ENCODE measurements around the gene NCOA6. TPM values are rescaled to one million over a fixed set of nuclear protein-coding genes. Genes with fewer than 3 reads are reported as not detected.
"Not testable (repeated sequence)": the region's sequence is repeated elsewhere in the genome, so short reads cannot be mapped to it uniquely, and the experiment has no call there.

NCOA6 gene
- total RNA-seq, 1 experiment from 2014 or later = 4.7 TPM

DNA sequence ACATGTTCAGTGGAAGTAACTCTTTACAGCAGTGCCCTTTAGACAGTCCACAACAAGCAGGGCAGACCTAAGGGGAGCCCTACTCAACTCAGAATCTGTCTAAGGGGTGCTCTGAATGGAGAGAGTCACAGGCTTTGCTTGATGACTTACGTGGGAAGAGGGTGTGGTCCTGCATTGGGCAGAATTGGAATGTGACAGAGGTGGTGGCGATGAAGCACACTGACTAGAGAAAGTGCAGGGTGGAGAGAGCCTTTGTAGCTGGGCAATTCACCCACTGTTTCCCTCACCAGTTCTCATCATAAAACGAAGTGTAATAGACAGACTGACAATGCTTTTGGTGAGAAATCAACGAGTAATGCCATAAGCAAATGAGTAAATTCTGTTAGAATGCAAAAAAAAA, 110.1 kb downstream of the NCOA6 start:
- no peak overlapping the region for H3K27ac ChIP-seq
- H3K4me3 ChIP-seq = no peak overlapping the region
- no peak for DNase-seq (ENCODE audit: low read depth in 1 of 2, low spot score in 2 of 2)
- peaks cover 16% of the 10 kb centered on the region for H3K4me1 ChIP-seq (replicated peaks)
- no peaks in the 10 kb centered on the region for H3K27me3 ChIP-seq (replicated peaks)
- H3K9me3 ChIP-seq (replicated peaks) = no peaks in the 10 kb centered on the region
- peaks cover 52% of the 10 kb centered on the region for H3K36me3 ChIP-seq

DNA sequence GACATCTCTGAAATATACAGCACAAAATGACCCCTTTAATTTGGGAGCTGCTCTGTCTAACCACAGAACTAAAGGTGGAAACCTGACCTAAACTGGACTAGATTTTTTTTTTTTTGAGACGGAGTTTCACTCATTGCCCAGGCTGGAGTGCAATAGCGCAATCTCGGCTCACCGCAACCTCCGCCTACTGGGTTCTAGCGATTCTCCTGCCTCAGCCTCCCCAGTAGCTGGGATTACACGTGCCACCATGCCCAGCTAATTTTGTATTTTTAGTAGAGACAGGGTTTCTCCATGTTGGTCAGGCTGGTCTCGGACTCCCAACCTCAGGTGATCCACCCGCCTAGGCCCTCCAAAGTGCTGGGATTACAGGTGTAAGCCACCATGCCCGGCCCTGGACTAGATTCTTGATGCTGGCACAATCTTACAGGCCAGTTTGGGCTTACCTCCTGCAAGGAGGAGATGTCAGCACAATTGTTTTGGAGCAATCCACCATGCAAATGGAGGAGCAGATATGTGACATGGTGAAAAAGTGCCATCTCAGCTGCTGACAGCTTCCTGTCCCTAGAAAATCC, 111.4 kb downstream of the NCOA6 start:
- not testable (repeated sequence) for DNase-seq (ENCODE audit: low read depth in 1 of 2, low spot score in 2 of 2); H3K4me3 ChIP-seq; H3K27me3 ChIP-seq (replicated peaks); H3K9me3 ChIP-seq (replicated peaks); H3K27ac ChIP-seq
- peaks cover 16% of the 10 kb centered on the region for H3K4me1 ChIP-seq (replicated peaks)
- peaks cover 52% of the 10 kb centered on the region for H3K36me3 ChIP-seq

DNA sequence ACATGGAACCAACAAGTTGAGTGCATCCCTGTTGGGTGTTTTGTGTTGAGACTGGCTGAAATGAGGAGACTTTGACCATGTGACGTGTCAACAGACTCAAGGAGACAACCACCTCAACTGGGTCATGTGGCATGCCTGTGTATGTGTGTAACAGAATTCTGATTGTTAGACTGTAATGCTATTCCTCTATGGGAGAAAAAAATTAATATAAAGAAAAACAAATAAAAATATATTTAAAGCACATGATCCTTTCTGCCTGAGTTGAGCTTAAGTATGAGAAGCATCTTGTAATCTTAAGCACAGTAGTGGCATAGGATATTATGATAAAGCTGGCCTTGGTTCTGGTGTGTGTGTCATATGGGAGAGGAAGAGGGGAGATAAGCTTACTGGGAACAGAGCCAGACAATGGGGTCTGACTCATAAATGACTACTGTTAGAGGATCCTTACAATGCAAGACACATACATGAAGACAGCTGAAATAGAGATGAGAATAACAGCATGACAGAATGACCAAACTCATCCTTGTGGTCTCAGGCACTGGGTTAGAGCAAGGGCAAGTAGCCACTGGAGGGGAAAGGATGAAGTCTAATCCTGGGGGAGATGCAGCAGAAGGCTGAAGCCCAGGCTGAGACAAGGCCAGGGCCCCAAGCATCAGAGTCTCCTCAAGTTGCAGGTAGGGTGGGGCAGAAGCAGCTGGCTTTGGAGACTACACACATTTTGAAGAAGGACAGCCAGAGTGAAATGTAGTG, 112.1 kb downstream of the NCOA6 start:
- Histone ChIP-seq H3K4me1 (replicated peaks) (peaks cover 16% of the 10 kb centered on the region), H3K27me3 (replicated peaks) (no peaks in the 10 kb centered on the region), H3K27ac (no peak overlapping the region), H3K4me3 (no peak overlapping the region), H3K36me3 (peaks cover 47% of the 10 kb centered on the region), H3K9me3 (replicated peaks) (no peaks in the 10 kb centered on the region)
- peak; percentile 88 to 93 for DNase-seq (ENCODE audit: low read depth in 1 of 2, low spot score in 2 of 2)

DNA sequence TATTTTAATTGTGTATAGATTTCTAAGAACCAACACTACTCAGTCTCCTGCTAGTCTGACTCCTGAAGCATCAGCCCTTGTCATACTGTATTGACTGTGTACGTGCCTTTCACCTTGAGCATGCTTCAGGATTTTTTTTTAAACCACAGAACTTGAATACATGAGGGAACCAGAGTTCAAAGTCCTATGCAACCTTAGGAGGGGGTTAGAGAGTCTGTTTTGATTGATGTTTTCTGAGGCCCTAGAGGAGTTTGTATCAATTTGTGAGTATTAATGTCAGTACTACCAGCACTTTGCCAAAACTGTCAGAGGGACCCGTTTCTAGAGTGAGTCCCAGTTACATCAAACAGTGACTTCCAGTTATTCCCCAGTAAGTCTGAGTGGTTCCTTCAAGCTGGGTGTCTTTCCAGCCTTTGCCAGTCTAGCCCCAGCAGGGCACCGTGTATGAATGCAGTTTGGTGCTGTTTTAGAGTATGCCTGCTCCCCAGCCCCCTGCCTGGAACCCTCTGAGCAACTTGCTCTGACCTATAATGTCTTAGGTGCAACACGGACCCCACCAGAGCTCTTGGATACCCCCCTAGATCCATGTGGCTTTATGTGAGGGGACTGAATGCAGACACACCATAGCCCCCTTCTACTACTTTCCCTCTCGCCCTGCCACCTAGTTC, 112.8 kb downstream of the NCOA6 start:
- Histone ChIP-seq H3K36me3 (peaks cover 42% of the 10 kb centered on the region), H3K27ac (no peak overlapping the region)

DNA sequence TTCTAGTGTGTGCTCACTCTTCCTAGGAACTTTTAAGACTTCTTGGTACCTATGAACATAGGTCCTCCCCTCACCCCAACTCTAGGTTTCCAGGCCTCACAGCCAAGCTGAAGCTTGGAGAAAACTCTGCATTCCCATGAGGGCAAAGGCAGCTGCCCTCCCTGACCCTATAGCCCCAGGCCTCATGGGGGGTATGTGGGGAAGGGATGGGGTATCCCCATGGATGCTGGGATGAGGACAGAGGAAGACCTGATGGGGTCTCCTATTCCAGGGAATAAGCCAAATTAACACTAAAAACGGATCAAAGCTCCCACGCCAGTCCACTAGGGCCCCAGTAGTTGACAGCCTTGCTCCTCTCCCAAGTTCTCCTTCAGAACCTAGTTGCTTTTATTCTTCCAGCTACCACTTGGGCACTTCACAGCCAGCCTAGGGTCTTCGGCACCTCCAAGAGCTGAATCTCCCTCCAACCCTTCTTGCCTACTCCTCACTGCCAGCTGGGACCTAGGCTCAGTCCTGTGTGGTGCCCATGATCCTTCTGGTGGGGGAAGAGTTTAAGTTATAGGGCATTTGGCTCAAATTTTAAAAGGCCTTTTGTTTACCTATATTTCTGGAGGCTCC, 113.5 kb downstream of the NCOA6 start:
- Histone ChIP-seq H3K27ac (no peak overlapping the region), H3K4me3 (no peak overlapping the region), H3K36me3 (peaks cover 35% of the 10 kb centered on the region), H3K4me1 (replicated peaks) (peaks cover 16% of the 10 kb centered on the region), H3K9me3 (replicated peaks) (no peaks in the 10 kb centered on the region), H3K27me3 (replicated peaks) (no peaks in the 10 kb centered on the region)
- DNase-seq (ENCODE audit: low read depth in 1 of 2, low spot score in 2 of 2) = no peak

More for the DNA sequence above, 112.8 kb downstream of the NCOA6 start:
- no peaks in the 10 kb centered on the region for H3K9me3 ChIP-seq (replicated peaks)
- DNase-seq (ENCODE audit: low read depth in 1 of 2, low spot score in 2 of 2) = no peak
- H3K4me1 ChIP-seq (replicated peaks) = peaks cover 16% of the 10 kb centered on the region
- no peak overlapping the region for H3K4me3 ChIP-seq
- no peaks in the 10 kb centered on the region for H3K27me3 ChIP-seq (replicated peaks)

DNA sequence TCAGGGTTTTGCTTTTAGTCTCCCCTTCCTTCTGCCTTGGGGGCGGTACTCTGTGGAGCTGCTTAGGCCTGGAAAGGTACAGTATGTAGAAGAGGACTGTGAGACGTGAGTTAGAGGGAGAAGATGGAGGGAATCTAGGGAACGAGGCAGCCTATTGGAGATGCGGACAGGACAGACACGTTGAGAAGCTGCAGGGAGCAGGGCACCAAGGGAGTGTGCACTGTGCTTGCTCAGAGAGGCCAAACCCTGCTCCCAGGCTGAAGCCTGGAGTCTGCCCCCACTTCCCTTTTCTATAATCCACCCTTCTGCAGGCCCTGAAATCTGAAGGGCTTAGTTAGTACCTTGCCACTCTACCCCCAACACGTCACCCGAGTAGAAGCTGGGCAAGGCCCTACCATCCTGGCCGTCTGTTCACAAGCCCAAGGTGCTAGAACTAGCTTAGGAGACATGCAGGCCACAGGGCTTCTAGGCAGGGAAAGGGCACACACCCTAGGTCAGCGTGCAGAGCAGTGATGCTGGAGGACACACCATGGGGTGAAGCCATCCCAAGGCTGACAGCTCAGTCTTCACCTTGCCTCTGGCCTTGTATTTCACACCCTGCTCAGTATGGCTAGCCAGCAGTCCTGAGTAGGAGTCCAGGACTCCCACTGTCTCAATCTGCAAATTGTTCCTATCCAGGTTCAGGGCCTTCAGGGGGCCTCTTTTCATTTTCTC, 114.4 kb downstream of the NCOA6 start:
- Histone ChIP-seq H3K9me3 (replicated peaks) (no peaks in the 10 kb centered on the region), H3K36me3 (peaks cover 34% of the 10 kb centered on the region), H3K4me3 (no peak overlapping the region), H3K27ac (no peak overlapping the region), H3K27me3 (replicated peaks) (no peaks in the 10 kb centered on the region), H3K4me1 (replicated peaks) (peaks cover 16% of the 10 kb centered on the region)
- DNase-seq (ENCODE audit: low read depth in 1 of 2, low spot score in 2 of 2) = no peak

DNA sequence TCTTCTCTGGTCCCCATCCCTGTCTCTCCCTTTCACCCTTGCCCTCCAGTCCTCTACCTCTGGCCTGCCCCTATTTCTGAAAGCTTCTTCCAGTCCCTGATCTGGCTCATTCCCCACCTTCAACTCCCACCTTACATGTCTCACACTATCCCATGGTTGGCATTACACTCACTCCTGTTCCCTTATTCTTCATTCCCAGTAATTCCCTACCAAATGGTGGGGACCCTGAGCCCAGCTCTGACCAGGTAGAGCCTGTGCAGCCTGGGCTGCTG, 114.9 kb downstream of the NCOA6 start:
- Histone ChIP-seq H3K4me1 (replicated peaks) (peaks cover 16% of the 10 kb centered on the region), H3K4me3 (no peak overlapping the region), H3K36me3 (peaks cover 33% of the 10 kb centered on the region), H3K27me3 (replicated peaks) (no peaks in the 10 kb centered on the region), H3K9me3 (replicated peaks) (no peaks in the 10 kb centered on the region), H3K27ac (no peak overlapping the region)
- no peak for DNase-seq (ENCODE audit: low read depth in 1 of 2, low spot score in 2 of 2)

DNA sequence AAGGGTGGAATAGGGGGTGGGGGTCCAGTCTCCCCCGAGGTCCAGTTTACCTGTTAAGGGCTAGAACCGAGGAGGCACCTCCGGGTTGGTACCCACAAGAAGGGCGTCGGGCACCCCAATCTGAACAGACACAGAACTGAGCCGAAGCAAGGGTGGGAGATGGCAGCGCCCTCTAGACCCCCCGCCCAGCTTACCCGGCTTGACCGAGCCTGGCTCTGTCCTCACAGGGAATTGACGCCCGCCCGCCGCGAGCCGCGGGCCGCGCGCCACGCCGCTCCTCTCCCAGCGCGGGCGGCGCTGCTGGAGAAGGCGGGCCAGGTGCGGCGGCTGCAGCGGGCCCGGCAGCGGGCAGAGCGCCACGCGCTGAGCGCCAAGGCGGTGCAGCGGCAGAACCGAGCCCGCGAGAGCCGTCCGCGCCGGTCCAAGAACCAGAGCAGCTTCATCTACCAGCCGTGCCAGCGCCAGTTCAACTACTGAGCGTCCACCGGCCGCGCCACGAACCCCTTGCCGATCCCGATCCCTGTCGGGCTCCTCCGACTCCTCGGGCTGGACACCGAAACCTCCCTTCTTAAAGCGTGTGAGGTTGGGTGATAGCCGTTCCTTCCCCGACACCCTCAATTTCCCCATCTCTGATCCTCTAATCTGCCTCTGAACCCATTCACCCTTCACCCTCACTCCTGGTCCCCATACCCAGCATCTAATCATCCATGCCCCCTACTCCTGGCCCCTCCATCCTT, 115.5 kb downstream of the NCOA6 start:
- H3K4me3 ChIP-seq = peak overlapping the region; percentile 23
- no peaks in the 10 kb centered on the region for H3K9me3 ChIP-seq (replicated peaks)
- peak; percentile 44 to 48 for DNase-seq (ENCODE audit: low read depth in 1 of 2, low spot score in 2 of 2)
- H3K4me1 ChIP-seq (replicated peaks) = peaks cover 18% of the 10 kb centered on the region
- H3K27me3 ChIP-seq (replicated peaks) = no peaks in the 10 kb centered on the region
- peaks cover 28% of the 10 kb centered on the region for H3K36me3 ChIP-seq
- H3K27ac ChIP-seq = no peak overlapping the region

DNA sequence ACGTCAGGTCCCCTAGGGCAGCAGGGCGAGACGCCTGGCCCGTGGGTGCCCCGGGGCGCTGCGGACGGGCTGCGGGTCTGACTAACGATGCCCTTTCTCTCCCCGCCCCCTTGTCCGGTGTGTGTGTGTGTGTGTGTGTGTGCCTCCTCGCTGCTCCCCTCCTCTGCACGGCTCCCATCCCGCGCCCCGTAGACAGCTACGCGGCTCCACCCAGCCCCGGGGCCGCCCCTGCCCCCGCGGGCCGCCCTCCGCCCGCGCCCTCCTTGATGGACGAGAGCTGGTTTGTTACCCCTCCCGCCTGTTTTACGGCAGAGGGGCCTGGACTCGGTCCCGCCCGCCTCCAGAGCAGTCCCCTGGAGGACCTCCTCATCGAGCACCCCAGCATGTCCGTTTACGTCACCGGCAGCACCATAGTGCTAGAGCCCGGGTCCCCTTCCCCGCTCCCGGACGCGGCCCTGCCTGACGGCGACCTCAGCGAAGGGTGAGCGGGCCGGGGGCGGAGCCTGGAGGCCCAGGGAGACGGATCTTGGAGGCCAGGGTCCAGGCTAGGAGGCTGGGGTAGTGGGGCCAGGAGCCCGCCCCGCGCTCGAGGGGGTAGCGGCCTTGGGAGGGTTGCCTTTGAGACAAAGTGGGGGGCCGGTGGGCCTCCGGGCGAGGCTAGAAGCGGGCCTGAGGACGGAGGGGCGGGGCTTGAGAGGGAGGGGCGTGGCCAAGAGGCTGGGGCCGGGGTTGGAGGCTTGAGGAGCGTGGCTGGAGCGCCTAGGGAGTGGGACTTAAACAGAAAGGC, 116.2 kb downstream of the NCOA6 start:
- Histone ChIP-seq H3K27ac (no peak overlapping the region), H3K4me1 (replicated peaks) (peaks cover 22% of the 10 kb centered on the region), H3K4me3 (peak overlapping the region; percentile 23), H3K36me3 (peaks cover 24% of the 10 kb centered on the region), H3K27me3 (replicated peaks) (no peaks in the 10 kb centered on the region), H3K9me3 (replicated peaks) (no peaks in the 10 kb centered on the region)
- peak in 1 of 2 experiments; percentile 55 for DNase-seq (ENCODE audit: low read depth in 1 of 2, low spot score in 2 of 2)

DNA sequence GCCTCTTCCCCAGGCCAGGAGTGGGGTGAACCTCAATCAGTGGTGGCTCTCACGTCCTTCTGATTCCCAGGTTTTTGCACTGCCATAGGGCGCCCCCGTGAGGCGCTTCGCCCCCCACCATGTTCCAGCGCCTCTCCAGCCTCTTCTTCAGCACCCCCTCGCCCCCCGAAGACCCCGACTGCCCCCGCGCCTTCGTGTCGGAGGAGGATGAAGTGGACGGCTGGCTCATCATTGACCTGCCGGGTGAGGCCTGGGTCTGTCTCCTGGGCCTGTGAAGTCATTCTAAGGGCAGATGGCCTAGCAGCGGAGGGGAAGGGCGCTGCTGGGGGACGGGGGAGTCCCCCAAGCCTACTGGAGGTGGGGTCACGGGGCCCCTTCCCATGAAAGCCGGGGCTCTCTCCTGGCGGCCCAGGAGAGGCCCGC, 116.8 kb downstream of the NCOA6 start:
- Histone ChIP-seq H3K36me3 (peaks cover 22% of the 10 kb centered on the region), H3K4me1 (replicated peaks) (peaks cover 17% of the 10 kb centered on the region), H3K4me3 (no peak overlapping the region), H3K27ac (no peak overlapping the region), H3K27me3 (replicated peaks) (no peaks in the 10 kb centered on the region), H3K9me3 (replicated peaks) (no peaks in the 10 kb centered on the region)
- peak in 1 of 2 experiments; percentile 47 for DNase-seq (ENCODE audit: low read depth in 1 of 2, low spot score in 2 of 2)

DNA sequence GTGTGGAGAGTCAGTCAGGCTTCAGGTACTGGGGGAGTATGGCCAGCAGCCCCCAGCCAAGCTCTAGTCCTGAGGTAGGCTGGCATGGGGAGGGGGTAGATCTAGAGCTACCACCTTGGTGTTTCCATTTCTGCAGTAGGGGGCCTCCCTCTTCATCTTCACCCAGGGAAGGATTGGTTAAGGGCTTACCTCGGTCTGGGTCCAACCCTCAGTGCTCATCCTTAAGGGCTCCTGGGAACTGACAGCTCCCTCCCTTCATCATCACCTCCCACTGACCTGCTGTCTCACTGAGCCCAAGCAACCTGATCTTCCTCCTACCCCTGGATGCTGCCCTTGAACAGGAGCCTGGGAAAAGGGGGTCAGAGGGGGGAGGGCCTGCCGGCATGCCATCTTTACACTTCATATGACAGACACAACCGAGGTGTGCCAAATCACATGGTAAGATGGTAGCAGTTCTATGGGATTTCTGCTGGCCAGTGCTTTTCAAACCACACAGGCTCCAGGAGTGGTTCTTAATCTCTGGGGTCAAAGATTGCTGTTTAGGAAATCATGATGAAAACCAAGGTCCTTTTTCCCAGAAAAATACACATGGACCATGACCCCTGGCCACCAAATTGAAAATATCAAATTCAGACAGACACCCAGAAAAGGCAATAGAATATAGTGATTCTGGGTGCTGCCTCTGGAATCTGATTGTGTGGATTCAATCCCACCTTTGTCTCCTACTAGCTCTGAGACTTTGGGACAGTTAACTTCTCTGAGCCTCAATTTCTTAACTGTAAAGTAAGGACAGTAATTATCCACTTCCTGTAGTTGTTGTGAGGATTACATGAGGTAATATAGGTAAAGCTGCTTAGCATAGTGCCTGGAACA, 118.3 kb downstream of the NCOA6 start:
- peaks cover 13% of the 10 kb centered on the region for H3K36me3 ChIP-seq
- H3K4me3 ChIP-seq = no peak overlapping the region
- H3K9me3 ChIP-seq (replicated peaks) = no peaks in the 10 kb centered on the region
- H3K27me3 ChIP-seq (replicated peaks) = no peaks in the 10 kb centered on the region
- H3K4me1 ChIP-seq (replicated peaks) = peaks cover 14% of the 10 kb centered on the region
- no peak for DNase-seq (ENCODE audit: low read depth in 1 of 2, low spot score in 2 of 2)
- no peak overlapping the region for H3K27ac ChIP-seq
